Hippocampal formation (tissue), 2 donors: ENCODE results near the gene TMEM203.

Experiments used
- DNase-seq, 2 donors: peaks; one replicate each; lab custom pipeline; 2025; lab: John Stamatoyannopoulos, UW

TMEM203 gene

DNA sequence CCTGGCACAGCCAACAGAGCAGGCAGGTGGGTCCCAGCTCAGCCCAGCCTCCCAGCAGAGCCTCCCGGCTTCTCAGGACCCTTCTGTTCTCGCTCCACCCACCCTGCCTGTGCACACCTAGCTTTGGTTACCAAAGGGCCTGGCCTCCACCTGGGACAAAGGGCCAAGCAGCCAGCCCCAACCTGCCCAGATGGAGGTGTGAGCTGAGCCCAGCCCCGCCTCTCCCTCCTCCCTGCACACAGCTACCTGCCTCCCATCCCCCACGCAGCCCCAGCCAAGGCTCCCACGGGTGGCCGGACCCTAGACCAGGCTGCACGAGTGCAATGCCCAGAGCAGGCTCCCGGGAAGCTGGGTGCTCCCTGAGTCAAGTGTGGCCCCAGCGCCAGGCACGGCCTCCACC lies 10.5 kb downstream of the TMEM203 start:
- DNase-seq, result no peak

DNA sequence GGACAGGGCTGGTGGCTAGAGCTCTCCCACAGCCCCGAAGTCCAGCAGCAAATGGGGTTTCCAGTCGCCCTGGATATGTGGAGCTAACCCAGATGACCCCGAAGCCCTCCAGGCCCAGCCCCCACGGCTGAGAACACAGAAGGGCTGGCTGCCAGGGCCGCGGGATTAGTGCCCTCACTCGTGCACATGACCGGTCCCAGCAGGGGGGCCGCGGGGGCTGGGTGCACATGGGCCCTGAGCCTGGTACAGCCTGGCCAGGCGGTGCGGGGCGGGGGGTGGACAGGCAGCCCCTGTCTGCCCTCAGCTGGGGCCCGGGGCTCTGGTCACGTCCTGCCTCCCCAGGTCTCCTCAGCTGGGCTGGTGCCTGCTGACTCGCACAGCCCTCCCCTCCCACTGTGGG lies 11.1 kb downstream of the TMEM203 start:
- DNase-seq, result peak; percentile 86 to 93

- DNase-seq, result no peak
Measured at GRCh38 chr9:137193771-137194170, 11.7 kb downstream of the TMEM203 start.

GRCh38 chr9:137192859-137193258 lies 12.6 kb downstream of the TMEM203 start:
- no peak for DNase-seq

GRCh38 chr9:137192448-137192780 lies 13.0 kb downstream of the TMEM203 start:
- no peak for DNase-seq

- peak; percentile 57 to 74 for DNase-seq
Measured at GRCh38 chr9:137191691-137192447, 13.6 kb downstream of the TMEM203 start.

DNA sequence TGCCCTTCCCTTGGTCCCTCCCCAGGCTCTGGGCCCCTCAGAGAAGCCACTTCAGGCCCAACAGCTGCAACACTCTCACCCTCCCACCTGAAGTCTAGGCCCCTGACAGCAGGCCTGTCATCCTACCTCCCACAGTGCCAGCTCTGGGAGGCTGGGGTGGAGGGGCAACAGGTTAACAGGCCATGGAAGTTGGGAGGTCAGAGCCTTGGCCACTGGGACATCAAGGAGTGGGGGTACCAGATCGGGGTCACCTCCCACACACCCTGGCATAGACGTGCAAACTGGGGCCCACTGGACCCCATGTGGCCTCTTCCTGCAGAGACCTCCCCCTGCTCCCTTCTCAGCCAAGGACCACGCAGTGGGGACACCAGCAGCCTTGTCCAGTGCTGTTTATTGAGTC lies 14.2 kb downstream of the TMEM203 start:
- no peak for DNase-seq

- DNase-seq, result no peak
Measured at GRCh38 chr9:137190315-137190856, 15.1 kb downstream of the TMEM203 start.

- no peak for DNase-seq
Measured at GRCh38 chr9:137189297-137190295, 15.9 kb downstream of the TMEM203 start.

DNA sequence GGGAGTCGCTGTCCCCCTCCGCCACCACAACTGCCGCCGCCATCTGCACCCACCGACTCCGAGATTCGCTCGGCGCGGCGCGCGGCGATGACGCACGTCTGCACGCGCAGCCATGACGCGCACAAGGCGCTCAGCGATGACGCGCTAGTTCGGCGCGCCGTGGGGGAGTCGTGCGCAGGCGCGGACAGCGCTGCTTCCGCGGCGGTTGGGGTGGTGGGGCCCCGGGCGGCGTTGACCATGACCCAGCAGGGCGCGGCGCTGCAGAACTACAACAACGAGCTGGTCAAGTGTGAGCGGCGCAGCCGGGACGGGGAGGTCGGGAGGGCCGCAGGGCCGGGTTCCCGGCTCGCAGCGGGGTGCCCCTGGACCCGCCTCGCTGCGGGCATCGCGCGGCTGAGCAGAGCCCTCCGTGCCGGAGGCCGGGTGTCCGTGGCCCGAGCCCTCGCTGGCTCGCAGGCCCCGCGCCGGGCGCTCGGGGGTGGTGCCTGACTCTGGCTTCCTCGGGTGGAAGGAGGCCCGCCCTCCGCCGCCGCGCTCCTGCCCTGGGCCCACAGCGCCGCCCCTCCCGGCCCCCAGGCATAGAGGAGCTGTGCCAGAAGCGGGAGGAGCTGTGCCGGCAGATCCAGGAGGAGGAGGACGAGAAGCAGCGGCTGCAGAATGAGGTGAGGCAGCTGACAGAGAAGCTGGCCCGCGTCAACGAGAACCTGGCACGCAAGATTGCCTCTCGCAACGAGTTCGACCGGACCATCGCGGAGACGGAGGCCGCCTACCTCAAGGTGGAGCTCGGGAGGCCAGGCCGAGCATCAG lies 16.8 kb downstream of the TMEM203 start, which contains the start of the genes ANAPC2 and SSNA1:
Gene ANAPC2 (minus strand): TSS at position 71 of the 807 bp plus-strand sequence. CDS start 28 bp downstream, at position 43.
Gene SSNA1 (plus strand): TSS at position 187 of the 807 bp plus-strand sequence. CDS start 51 bp downstream, at position 238.
- DNase-seq, result peak; percentile 84 to 89

DNA sequence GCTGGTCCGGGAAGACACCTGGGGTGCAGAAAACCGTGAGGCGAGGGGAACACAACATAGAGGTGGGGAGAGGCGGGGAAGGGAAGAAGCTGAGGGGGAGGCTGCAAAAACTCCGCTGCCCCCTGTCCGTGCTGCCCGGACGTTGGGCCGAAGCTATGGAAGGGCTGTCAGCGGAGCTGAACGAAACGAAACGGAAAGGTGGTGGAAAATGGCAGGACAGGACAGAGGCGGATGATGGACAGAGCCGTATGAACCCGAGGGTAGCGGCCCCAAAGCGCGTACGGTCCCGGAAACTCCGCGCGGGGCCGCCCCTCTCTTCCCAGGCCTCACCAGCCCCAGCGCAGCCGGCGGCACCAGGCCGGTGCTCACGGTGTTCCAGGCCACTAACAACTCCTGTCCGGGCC lies 17.4 kb downstream of the TMEM203 start:
- no peak for DNase-seq

DNA sequence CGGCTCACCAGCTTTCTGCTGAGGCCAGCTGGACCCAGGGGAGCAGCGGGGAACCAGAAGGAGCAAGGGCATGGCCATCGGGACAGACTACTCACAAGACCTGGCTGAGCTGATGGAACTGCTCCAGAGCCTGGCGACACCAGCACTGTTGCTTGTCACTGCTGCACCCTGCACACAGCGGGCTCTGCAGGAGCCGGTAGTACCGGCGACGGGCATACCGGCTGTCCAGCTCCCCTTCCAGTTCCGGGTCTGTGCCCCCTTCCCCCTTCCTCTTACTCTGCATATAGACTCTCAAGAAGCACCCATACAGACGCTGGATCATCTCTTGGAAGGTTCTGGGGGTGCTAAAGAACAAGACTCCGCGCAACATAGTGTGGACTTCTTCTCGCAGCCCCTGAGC lies 18.1 kb downstream of the TMEM203 start:
- no peak for DNase-seq

DNA sequence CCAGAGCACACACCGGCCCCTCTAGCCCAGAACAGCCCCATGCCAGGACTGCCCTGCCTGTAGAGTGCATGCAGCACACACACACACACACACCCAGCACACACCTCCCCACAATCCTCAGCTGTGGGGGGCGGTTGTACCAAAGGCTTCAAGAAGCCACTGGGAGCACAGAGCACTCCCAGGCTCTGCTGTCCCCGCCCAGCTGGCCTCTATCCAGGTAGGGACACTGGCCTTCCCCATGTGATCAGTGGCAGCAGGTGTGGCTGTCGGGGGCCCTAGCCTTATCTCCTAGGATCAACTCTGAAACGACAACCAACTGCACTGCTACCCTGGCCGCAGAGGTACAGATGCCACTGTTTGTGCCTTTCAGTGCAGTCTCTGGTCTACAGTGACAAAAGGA lies 19.1 kb downstream of the TMEM203 start:
- no peak for DNase-seq

DNA sequence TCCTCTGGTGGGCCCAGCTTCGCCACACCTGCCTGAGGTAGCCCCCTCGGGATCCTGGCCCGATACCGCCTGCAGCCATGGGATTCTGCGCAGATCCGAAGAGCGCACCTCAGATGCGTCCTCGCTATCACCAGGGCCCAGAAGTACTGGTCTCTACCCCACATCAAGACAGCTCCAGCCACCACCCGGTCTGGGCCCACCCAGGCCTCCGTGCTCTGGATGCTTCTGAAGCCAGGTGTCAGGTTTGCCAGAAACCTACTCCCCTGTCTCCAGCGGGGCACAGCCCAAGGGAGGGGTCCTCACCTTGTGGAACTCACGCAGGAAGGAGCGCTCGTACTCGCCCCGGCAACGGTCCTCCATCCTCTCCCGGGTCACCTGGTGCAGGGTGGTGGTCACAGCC lies 19.5 kb downstream of the TMEM203 start:
- DNase-seq, result no peak

DNA sequence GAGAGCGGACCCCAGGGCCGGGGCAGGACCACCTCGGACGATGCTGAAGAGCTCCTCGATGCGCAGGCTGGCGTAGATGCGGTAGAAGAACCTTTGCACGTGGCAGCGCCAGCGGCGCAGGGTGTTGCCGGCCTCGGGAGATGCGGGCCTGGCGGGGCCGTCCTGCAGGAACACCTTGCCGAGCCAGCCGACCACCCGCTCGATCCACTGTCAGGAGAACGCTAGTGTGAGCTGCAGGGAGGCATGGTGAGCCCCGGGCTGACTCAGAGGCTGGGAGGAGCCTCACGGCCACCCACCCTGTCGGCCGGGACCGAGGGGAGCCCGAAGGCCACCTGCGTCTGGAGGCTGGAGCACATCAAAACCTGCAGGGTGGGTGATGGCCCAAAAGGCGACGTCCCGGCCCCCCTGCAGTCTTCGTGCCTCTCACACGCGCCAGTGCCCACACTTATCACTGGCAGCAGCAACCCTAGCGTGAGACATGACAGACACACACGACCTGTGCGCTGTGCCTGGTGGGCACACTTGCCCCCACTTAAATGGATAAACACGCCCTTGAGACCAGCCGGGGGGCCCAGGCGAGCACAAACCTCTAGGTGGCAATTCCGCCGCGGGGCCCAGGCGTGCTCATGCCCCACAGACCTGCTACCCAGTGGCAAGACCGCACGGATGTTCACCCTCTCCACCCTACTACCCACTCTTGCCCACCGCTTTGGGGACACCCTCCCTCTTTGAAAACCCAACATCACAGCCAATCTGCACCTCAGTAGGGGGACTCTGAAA lies 20.4 kb downstream of the TMEM203 start:
- no peak for DNase-seq

GRCh38 chr9:137183980-137184595 lies 21.4 kb downstream of the TMEM203 start:
- DNase-seq, result no peak

DNA sequence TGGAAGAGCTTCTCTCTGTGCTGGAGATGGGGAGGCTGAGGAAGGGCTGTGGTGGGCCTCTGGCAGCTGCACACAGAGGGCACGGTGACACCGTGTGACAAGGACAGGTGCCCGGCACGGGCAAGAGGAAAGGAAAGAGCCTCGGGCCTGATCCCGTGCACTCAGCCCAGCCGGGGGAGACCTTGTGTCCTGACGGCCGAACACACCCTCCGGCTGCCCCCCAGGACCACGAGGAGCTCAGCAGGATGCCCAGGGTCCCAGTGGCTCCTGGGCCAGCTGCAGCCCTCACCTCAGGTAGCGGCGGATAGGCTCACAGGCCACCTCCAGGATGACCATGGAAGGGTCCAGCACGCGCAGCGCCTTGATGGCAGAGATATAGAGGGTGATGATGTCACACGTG lies 22.6 kb downstream of the TMEM203 start:
- DNase-seq, result no peak

DNA sequence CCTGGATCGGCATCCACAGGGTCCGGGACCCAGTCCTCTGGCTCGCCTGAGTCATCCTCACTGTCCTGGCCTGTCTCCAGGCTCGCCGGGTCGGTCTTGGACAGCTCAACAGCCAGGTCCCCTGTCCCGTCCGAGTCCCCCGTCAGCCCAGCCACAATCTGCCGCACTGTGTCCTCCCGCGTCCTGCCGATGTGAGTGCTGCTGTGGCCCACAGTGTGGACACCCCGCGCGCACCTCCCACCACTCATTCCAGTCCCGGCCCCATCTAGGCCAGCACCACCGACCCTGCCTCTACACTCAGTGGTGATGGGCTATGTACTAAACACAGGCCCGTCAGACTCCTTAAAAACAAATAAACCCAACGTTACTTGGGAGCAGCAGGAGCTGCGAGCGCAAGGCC lies 23.8 kb downstream of the TMEM203 start:
- DNase-seq, result no peak

DNA sequence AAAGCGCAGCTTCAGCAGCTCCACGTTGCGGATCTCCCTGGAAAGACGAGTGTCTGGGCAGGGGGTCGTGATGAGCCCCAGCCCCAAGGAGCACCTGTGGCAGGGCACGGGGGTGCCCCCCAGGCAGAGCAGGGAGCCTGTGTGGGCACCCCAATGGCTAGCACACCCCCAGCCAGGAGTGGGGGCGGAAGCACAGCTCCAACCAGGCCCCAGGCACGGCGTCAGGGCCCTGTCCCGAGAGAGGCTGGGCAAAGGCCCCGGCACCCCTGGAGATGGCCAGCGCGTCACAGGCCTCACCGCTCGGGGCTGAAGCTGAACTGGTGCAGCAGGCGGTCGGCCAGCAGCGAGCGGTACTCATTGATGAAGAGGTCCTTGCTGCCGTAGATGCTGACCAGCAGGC lies 25.0 kb downstream of the TMEM203 start:
- DNase-seq, result no peak

- DNase-seq, result no peak
Measured at GRCh38 chr9:137179761-137180160, 25.7 kb downstream of the TMEM203 start.
